NB4 (cell line): ENCODE data around the gene OR7C1.

ENCODE experiments used
- DNase-seq: peaks from one replicate; pipeline ENCODE4 v3.0.0; 2010; ENCODE audit warnings: low read depth
- H3K4me3 ChIP-seq: one replicate; pipeline ENCODE4 v1.5.1; 2011; ENCODE audit warnings: mild to moderate bottlenecking, low read depth, low read length, moderate library complexity
- MAX ChIP-seq: IDR thresholded peaks from 2 replicates; pipeline ENCODE4 v1.6.1; 2011; ENCODE audit warnings: low read depth, low read length
- MYC ChIP-seq: IDR thresholded peaks from 2 replicates; pipeline ENCODE4 v1.6.1; 2011; ENCODE audit warnings: low read depth, low read length
- POLR2A ChIP-seq: IDR thresholded peaks from 2 replicates; pipeline ENCODE4 v1.6.1; 2011; ENCODE audit warnings: mild to moderate bottlenecking; ENCODE audit not compliant: insufficient read length; ENCODE audit errors: extremely low read depth
- TF ChIP-seq, protein P1 (sequence below): IDR thresholded peaks from one replicate; pipeline ENCODE4 v1.5.1; 2012; ENCODE audit warnings: low read depth, low read length

Gene OR7C1

DNA sequence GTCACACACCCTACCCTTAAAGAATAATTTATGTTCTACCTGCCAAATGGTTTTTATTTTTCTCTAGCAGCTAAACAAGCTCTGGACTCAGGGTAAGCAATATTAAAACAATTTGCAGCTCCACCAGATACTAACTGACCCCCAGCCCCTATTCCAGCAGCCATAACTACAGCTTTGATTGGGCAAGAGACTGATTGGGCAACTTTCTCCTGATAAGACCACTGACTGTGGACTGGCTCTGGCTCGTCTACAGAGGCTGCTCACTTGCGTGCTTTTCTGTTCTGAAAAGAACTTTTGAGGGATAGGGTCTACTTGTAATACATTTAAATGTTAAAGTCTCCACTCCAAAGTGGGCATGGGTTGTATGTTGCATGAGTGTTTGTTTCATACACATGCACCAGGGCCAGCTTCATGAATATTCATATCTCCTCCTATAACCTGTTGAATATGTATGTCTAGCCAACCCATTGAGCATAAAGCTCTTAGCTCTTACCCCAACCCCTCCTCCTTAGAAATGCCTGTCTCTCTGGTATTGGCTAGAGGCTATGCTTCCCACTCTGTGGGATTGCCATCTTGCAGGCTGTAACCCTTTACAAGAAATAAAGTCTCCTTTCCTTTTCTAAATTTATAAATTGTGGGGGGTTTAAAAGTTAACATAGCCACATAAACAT lies 19.9 kb downstream of the OR7C1 start:
- H3K4me3 ChIP-seq, result no peak overlapping the region
- peak; percentile 46 for DNase-seq
- TF ChIP-seq POLR2A (no peak), MYC (no peak), MAX (no peak)
- TF ChIP-seq, protein P1, sequence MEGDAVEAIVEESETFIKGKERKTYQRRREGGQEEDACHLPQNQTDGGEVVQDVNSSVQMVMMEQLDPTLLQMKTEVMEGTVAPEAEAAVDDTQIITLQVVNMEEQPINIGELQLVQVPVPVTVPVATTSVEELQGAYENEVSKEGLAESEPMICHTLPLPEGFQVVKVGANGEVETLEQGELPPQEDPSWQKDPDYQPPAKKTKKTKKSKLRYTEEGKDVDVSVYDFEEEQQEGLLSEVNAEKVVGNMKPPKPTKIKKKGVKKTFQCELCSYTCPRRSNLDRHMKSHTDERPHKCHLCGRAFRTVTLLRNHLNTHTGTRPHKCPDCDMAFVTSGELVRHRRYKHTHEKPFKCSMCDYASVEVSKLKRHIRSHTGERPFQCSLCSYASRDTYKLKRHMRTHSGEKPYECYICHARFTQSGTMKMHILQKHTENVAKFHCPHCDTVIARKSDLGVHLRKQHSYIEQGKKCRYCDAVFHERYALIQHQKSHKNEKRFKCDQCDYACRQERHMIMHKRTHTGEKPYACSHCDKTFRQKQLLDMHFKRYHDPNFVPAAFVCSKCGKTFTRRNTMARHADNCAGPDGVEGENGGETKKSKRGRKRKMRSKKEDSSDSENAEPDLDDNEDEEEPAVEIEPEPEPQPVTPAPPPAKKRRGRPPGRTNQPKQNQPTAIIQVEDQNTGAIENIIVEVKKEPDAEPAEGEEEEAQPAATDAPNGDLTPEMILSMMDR, result no peak

DNA sequence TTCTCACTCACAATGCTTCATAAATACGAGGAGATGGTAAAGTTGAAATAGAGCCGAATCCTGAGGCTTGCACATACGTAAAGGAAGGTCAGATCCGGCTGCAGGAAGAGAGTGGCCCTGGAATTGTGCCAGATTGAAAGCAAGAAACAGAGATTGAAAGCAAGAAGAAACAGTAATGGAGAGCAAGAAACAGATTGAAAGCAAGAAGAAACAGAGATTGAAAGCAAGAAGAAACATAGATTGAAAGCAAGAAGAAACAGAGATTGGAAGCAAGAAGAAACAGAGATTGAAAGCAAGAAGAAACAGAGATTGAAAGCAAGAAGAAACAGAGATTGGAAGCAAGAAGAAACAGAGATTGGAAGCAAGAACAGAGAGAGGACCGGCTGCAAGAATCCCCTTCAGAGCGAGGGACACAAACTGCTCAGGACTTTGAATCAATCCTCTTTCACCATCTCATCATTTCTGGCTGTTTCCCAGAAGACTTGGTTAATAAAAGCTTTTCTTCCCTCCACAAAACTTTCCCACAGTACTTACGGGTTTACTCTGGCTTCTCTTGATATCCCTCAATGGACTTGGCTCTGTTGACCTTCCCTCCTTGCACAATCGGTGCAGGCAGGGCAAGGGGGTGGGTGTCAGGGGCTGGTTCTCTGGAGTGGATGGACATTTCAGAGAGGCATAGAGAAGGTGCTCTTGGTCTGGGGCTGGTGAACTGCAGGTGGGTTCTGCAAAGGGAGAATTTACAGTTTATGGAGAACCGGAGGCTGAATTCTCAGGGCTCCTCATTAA lies 25.5 kb downstream of the OR7C1 start:
- H3K4me3 ChIP-seq, result no peak overlapping the region
- TF ChIP-seq MAX, result no peak
- no peak for TF ChIP-seq POLR2A
- no peak for TF ChIP-seq MYC
- TF ChIP-seq, protein P1, result no peak
- DNase-seq, result no peak

DNA sequence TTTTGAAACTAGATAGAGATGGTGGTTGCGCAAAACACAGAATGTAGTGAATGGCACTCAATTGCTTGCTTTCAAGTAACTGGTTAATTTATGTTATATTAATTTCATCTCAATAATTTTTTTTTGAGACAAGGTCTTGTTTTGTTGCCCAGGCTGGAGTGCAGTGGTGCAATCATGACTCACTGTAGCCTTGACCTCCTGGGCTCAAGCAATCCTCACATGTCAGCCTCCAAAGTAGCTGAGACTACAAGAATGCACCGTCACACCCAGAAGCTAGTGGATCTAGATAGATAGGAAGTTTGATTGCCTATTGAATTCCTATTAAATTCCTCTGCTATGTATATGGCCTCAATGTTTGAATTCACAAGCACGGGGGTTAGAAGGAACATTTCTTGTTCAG lies 30.2 kb downstream of the OR7C1 start:
- TF ChIP-seq POLR2A, result no peak
- TF ChIP-seq MAX, result no peak
- no peak for TF ChIP-seq MYC
- TF ChIP-seq, protein P1, result no peak
- DNase-seq, result no peak
- no peak overlapping the region for H3K4me3 ChIP-seq

DNA sequence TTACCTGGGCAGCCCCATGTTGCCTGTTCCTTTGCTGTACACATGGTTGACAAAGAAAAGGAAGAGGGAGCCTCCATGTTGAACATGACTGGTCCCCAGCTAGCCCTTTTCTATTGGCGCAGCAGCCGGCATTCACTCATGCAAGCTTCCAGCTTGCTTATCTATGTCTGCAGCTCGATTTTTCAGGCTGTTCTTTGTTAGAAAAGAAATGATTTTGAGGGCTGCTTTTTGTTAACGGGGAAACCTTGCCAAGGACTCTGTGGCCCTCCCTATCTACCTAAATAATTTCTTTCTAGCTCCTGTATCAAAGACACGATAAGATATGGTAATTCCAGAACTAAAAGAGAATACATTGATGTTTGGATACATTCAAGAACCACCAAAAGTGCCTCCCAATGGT lies 36.2 kb downstream of the OR7C1 start:
- no peak for TF ChIP-seq POLR2A
- no peak for TF ChIP-seq MYC
- TF ChIP-seq MAX, result no peak
- TF ChIP-seq, protein P1, result no peak

GRCh38 chr19:14796021-14796420 lies 39.0 kb downstream of the OR7C1 start:
- no peak overlapping the region for H3K4me3 ChIP-seq
- DNase-seq, result no peak
- TF ChIP-seq, protein P1, result no peak
- TF ChIP-seq MYC (no peak), MAX (no peak)

More for the DNA sequence above, 36.2 kb downstream of the OR7C1 start:
- H3K4me3 ChIP-seq, result no peak overlapping the region
- no peak for DNase-seq
